NCI-H526 treated with DMSO at 0.1 percent for 48 hours (cell line): ENCODE data around the gene CACNB4.
A peak's percentile ranks its signal among the peaks of the same experiment; 100 is the strongest.
"Not testable (repeated sequence)": the region's sequence is repeated elsewhere in the genome, so short reads cannot be mapped to it uniquely, and the experiment has no call there.

Source experiments
- DNase-seq: peaks from one replicate; lab custom pipeline; 2025; lab: John Stamatoyannopoulos, UW

CACNB4 gene

DNA sequence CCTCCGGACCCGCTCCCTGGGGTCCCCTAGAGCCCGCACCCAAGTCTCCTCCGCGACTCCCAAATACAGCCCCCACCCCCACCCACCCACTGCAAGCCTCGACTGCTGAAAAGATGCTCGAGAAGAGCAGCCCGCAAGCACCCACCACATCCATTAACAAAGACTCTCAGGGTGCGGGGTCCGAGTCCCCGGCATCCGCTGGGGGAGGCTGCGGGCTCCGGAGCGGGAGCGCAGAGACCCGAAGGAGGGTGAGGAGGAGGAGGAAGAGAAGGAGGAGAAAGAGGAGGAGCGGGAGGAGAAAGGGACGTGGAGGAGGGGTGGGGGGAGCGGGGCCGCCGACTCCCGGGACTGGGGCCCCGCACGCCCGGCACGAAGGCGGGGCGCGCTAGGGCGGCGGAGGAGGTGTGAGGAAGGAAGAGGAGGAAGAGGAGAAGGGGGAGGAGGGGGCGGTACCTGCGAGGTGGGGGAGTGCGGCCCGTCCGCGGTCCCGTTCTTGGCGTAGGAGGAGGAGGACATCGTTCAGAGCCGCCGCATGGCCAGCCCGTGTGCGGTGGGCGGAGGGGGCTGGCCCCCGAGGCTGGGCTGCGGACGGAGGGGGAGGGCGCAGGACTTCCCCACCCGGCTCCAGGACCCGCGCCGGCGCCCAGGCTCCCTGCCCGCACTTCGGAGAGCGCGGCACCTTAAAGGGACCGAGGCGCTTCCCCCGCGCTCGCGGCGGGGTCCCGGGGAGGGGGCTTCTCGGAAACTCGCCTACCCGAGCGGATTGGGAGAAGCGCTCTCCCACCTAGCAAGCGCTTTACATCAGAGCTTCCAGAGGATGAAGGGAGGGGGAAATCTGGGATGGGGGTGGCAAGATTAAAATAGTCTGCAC lies at the start of gene CACNB4:
Gene CACNB4 (minus strand): TSS at position 549 of the 871 bp plus-strand sequence.
- no peak for DNase-seq

DNA sequence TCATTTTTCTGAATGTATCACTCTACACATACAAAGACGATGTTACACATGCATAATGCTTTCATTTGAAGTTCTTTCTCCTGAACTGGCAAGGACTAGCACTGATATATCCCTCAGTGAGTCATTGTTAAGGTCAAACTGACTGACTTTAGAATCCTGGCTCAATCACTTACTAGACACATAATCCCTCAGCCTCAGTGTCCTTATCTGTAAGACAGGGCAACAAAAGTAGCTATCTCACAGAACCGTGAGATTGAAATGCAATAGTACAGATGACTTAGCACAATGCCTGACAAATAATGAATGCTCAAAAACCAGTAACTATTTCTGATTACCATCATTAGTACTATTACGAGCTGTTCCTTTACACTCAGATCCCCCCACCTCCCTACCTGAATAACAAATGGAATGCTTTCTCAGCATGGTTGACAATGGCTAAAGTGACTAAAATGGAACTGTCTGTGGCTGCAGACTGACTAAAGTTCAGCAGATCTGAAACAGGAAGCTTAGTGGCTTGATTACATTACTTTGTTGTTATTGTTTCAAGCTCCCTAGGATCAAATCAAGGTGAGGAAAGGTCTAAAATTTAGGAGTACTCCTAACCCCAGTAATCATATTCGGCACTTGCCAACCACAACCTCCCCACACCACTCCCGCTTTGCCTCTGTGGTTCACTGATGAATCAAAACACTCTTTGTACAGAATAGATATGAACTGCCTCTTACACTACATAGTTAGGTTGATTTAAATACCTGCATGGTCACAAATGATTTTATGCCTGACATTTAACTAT lies 35.8 kb upstream of the CACNB4 start:
- no peak for DNase-seq

DNA sequence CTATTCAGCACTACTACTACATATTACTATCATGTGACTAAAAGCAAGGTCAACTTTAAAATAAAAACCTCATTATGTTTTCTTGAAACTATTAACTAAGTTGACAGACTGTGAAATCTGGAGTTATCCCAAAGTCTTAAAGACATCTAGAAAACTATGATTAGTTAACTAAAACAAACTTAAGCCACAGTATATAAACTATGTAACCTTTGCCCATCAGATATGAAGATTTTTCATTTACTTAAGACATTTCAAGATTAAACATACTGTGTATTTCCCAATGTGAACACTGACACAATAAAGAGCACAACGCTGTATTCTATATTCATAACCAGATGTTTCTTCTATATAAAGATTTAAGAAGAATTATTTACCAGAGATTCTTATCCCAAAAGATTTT lies 33.5 kb upstream of the CACNB4 start:
- no peak for DNase-seq

DNA sequence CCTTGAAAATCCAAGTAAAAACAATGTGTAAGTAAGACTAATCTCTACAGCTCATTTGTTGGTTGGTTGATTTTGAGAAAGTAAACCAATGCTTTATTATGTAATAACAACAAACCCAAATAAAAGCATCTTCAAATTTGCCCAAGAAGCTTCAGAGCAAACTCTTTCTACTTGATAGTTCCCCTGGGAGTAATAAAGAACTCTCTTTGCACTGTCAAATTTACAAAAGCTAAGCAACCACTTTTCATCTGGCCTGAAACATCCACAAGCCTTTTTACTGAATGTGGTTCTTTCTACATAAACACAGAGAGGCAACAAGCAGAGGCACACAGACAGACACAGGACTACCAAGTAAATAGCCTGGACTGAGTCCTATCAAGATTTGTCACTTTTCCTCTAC lies 28.8 kb upstream of the CACNB4 start:
- DNase-seq: no peak

DNA sequence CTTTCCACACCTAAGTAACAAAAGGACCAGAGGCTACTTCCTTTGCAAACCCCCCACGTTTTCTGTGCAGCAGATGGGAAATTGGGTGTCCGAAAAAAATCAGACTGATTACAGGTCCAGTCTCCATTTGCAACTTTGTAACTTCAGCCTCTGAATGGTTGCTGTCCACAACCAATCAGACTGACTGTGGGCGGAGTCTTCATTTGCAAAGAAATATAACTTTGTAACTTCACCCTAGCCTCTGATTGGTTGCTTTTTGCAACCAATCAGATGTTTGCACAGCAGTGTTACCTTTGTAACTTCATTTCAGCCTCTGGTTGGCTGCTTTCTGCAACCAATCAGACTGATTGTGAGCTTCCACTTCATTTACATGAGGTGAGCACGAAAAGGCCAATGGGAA lies 27.8 kb upstream of the CACNB4 start:
- no peak for DNase-seq

DNA sequence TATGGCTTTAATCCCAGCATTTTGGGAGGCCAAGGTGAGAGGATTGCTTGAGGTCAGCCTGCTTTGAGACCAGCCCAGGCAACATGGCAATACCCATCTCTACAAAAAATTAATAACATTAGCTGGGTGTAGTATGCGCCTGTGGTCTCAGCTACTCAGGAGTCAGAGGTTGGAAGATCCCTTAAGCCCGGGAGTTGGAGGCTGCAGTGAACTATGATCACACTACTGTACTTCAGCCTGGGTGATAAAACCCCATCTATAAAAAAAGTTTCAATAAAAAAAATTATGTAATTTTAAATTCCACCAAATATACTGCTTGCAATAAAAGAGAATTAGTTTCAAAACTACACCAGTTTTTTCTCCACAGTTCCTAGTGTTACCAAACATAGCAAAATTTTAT lies 23.3 kb upstream of the CACNB4 start:
- DNase-seq: no peak

DNA sequence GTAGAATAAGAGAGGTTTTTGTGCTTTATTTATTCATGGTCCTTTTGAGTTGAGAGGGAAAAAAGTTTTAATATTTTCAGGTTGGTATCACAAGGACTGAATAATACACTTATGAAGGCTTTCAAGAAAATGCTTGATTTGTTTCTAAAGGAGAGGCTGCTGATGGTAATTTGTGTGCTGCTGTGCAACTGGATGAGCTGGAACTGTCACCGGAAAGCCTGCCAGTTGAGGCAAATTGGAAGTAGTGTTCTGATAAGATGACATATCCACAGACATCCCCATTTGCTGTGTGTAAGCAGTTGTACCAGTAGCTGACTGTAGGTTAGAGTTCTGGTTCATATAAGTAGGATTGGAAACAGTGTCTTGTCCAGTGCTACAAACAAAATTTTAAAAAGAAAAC lies 21.6 kb upstream of the CACNB4 start:
- DNase-seq: no peak

DNA sequence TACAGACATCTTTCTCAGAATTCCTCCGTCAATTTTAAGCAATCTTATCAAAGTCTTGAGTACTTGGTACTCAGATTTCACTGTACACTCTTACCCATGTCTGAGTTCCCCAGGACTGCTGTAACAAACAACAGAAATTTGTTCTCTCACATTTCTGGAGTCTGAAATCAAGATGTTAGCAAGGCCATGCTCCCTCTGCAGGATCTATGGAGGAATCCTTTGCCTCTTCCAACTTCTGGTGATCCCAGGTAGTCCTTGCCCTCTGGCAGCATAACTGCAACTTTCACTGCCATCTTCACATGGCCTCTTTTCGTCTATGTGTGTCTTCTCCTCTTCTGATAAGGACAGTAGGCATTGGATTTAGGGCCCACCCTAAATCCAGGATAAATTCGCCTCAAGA lies 17.1 kb upstream of the CACNB4 start:
- DNase-seq: no peak

DNA sequence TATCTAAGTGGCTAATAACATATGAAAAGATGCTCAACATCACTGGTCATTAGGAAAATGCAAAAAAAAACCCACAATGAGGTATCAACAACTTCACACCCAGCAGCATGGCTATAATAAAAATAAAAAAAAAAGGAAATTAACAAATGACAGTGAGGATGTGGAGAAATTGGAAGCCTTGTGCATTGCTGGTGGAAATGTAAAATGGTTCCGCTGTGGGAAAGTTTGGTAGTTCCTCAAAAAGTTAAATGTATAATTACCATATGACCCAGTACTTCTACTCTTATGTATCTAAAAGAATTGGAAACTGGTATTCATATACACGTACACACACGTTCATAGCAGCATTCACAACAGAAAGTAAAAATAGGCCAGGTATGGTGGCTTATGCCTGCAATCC lies 15.5 kb upstream of the CACNB4 start:
- DNase-seq: no peak

DNA sequence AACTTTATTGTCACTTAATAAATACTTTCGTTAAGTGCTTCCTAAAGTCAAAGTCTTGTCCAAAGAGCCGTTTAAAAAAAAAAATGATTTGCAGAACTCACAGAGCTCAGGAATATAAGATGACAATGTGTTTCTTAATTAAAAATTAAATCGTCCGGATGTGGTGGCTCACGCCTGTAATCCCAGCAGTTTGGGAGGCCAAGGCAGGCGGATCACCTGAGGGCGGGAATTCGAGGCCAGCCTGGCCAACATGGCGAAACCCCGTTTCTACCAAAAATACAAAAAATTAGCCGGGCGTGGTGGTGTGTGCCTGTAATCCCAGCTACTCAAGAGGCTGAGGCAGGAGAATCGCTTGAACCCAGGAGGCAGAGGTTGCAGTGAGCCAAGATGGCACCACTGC lies 8.3 kb upstream of the CACNB4 start:
- DNase-seq: not testable (repeated sequence)

DNA sequence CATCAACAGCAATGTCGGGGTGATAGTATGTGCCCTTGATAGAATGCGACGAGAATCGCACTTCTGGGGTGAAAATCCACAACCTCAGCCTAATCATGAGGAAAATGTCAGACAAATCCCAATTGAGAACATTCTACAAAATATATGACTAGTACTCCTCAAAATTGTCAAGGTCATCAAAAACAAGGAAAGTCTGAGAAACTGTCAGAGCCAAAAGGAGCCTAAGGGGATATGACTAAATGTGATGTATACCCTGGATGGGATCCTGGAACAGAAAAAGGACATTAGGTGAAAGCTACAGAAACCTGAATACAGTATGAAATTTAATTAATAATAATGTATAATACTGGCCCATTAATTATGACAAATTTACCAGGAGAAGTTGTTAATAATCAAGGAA lies 7.6 kb upstream of the CACNB4 start:
- no peak for DNase-seq

DNA sequence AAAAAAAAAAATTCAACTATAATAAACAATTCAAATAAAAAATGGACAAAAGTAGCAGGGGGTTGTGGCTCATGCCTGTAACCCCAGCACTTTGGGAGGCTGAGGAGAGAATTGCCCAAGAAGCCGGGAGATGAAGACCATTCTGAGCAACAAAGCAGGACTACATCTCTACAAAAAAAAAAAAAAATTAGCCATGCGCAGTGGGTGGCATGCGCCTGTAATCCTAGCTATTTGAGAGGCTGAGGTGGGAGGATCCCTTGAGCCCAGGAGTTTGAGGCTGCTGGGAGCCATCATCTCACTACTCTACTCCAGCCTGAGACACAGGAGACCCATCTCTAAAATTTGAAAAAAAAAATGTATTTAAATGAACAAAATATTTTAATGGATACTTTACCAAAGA lies 4.4 kb upstream of the CACNB4 start:
- DNase-seq: no peak

DNA sequence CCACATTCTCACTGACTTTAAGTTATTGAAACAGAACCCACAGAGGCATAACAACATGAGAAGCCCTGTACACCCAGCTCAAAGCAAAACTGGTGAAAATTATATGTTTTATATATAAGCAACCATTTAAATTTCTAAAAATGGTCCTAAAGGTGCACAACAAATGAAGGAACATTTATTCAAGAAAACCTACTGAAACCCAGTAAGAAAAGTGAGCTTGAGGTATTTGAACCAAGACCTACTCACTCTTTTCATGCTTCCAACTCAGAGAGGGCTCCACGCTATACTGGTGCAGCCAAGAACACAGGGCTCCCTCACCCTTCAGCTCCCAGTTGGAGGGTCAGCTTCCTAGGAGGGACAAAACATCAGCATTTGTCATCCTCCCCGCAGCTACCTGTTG lies 2.1 kb upstream of the CACNB4 start:
- no peak for DNase-seq

DNA sequence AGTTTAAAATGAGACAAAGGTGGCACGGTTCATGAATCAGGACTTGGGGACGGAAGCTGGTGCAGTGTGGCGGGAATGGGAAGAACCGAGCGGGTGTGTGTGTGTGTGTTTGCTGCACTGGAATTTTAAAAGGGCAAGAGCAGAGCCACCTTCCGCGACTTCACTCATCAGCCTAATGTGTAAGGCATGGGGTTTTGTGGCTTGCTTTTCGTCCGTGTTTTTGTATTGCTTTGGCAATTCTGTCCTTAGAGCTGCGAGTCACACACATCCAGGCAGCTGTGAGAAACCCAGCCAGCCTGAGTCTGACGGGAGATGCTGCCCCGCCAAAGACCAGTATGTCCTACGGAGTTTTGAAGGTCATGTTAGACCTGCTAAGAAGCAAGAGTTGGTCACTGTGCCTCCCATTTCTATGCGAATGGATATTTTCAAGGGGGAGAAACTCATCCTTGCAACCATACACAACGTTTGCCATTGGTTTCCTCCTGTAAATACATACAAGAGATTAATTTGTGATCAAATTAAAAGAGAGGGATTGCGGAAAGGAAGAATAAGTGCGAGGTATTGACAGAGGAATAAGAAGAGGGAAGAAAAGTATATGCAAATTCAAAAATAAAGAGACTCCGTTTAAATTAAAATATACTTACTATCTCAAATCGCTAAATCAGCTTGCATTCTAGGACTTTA lies 665 bp upstream of the CACNB4 start:
- DNase-seq: peak; percentile 27

DNA sequence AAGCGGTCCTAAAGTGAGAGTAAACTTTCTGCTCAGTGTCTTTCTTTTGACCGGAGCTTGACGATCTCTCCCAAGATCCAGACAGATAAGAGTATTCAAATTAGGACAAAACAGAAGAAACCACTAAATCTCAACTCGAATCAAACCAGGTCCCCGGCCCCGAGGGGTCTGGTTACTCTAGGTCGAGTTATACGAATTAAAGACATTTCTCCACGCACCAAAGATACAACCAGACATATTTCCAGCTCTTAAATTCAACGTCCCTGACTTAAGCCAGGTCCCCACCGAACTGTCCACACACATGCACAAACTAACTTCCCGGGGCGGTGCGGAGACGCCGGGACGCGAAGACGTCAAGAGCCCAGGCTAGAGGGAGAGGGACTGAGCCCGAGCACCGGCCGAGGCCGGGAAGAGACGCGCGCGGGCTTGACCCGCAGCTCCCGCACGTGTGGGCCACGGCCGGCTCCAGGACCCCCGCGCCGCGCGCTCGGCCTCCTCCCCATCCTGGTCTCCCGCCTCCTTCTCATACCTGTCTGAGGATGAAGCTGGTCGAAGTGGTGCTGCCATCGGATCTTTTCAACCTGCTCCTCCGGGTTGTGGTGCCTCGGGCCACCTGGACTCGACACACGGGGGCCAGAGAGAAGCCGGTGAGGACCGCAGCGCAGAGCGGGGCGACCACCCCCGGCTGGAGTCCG lies 896 bp downstream of the CACNB4 start:
- no peak for DNase-seq

DNA sequence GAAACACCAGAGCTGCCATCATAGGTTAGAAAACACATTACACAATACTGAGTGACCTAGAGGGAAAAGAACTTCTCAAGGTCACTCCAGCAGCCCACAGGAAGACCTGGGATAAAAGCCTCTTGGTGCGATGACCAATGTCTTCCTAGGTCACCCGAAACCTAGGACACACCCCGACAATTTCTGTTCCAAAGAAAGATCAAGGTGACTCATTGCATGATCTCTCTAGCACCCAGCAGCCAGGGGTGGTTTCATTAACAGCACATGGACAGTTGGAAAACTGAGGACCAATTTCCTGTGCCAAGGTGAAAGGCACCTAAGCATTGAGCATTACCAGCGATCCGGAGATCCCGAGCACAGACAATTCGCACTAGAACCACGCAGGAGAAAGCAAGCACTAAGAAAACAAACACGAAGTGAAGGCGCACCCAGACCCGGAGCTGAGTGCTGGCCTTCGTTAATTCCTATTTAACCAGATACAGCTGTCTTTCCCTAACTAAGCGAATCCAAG lies 1.5 kb downstream of the CACNB4 start:
- no peak for DNase-seq

DNA sequence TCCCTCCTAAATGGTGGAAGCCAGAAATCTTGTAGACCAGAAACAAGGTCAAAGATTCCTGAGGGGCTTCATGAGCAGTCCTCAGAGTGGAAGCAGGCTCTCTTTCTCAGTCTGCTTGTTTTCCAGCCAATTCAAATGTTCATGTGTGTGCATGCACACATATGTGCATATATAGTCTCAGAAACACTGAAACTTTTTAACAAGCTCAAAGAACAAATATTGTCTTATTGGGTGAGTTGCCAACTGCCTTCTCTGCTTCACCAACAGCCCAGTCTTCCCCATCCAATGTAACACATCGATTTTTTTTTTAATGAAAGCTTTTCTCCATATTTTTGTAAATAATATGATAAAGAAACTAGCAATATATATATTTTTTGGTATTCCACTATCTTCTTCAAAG lies 3.7 kb downstream of the CACNB4 start:
- no peak for DNase-seq

DNA sequence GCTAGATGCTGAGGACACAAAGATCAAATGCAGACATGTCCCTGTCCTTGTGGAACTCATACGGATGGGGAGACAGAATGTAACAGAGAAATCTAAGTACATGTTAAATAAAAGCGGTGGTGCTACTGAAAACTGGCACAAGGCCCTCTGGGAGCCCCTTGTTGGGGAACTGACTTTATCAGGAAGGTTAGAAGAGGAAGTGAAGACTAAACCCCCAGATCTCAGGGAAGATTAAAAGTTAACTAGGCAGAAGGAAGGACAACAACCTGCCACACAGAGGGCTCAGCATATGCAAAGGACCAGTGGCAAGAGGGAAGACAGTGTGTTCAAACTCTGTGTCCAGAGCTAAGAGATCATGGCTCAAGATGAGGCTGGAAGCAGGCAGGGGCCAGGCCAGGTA lies 4.8 kb downstream of the CACNB4 start:
- no peak for DNase-seq

DNA sequence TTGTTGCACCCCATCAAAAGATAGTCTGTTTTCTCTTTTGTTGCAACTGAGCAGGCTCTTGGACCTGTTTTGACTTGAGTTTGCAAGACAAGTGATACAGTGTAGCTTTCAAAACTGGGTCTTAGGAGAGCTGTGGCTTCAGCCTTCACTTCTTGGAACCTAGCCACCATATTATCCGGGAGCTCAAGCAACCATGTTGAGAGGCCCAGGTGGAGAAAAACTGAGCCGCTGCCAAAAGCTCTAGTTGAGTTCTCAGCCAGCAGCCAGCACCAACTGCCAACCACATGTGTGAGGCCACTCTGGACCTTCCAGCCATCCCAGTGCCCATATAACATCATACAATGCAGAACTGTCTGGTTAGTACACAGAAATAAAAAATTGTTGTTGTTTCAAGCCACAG lies 5.4 kb downstream of the CACNB4 start:
- DNase-seq: no peak

DNA sequence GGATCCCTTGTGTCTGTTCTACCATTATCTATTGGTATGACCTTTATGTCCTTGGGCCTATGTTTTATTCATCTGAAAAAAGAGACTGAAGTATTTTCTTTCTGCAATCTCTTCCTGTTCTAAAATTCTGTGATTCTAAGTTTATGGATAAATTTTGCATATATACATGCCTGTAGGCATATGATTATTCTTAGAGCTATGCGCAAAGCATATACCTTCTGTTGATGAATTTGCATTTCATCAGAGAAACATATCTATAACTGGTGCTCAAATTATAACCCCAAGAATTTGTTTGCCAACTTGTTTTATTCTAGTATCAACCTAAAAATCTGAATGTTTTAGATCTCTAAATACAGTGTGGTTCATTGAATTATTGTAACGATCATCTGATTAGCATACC lies 6.7 kb downstream of the CACNB4 start:
- DNase-seq: peak; percentile 36

DNA sequence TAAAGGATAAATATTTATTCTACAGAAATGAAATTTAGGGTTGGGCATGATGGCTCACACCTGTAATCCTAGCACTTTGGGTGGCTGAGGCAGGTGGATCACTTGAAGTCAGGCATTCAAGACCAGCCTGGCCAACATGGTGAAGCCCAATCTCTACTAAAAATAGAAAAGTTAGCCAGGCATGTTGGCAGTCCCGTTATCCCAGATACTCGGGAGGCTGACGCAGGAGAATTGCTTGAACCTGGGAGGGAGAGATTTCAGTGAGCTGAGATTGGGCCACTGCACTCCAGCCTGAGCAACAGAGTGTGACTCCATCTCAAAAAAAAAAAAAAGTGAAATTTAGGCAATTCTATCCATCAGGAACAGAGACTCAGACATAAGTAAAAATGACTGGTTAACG lies 8.1 kb downstream of the CACNB4 start:
- not testable (repeated sequence) for DNase-seq

DNA sequence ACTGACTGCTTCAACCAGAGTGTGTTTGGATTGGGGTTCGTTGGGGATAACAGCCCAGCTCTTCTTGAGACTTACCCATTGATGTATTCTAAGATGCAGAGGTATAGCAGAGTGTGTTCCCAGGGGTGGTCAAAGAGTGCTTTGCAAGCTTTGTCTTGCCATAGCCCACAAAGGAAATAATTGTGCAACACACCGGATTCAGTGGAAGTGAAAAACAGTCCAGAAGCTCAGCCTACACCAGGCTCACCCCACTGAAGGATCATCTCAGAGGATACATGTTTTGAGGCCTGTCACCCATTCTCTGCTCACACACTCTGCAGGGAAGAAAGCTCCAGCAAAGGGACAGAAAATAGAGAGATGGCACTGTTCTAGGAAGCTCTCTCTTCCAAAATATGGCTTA lies 9.6 kb downstream of the CACNB4 start:
- no peak for DNase-seq
